ENCODE measurements around the gene AP2A1.

- TF ChIP-seq, protein P1, sequence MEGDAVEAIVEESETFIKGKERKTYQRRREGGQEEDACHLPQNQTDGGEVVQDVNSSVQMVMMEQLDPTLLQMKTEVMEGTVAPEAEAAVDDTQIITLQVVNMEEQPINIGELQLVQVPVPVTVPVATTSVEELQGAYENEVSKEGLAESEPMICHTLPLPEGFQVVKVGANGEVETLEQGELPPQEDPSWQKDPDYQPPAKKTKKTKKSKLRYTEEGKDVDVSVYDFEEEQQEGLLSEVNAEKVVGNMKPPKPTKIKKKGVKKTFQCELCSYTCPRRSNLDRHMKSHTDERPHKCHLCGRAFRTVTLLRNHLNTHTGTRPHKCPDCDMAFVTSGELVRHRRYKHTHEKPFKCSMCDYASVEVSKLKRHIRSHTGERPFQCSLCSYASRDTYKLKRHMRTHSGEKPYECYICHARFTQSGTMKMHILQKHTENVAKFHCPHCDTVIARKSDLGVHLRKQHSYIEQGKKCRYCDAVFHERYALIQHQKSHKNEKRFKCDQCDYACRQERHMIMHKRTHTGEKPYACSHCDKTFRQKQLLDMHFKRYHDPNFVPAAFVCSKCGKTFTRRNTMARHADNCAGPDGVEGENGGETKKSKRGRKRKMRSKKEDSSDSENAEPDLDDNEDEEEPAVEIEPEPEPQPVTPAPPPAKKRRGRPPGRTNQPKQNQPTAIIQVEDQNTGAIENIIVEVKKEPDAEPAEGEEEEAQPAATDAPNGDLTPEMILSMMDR (IDR thresholded peaks at IDR 0.05) = no peak
- TF ChIP-seq POLR2A (IDR thresholded peaks at IDR 0.05) = no peak
Measured at GRCh38 chr19:49823472-49823871, 56.7 kb downstream of the AP2A1 start.
